ENCODE results near the gene COL9A1.

DNA sequence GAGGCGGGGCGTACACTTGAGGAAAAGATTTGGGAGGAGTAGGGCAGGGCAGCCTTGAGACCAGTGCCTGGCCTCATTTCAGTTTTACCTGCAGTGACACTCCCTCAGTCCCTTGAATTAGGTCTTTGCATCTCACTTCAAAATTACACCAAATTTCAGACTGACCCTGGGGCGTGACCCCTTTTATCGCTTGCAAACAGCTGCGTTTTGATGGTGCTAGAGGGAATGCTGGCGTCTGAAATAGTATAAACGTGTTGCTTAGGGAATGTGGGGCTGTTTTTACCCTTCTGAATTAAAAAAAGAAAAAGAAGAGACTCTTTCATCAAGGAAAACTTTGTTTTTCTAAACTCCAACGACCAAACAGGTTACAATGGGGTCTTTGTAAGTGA lies 21.0 kb downstream of the COL9A1 start:
- TF ChIP-seq TEAD4 (IDR thresholded peaks at IDR 0.05; ENCODE audit: borderline replicate concordance, insufficient read depth): no peak
- TF ChIP-seq, protein P1, sequence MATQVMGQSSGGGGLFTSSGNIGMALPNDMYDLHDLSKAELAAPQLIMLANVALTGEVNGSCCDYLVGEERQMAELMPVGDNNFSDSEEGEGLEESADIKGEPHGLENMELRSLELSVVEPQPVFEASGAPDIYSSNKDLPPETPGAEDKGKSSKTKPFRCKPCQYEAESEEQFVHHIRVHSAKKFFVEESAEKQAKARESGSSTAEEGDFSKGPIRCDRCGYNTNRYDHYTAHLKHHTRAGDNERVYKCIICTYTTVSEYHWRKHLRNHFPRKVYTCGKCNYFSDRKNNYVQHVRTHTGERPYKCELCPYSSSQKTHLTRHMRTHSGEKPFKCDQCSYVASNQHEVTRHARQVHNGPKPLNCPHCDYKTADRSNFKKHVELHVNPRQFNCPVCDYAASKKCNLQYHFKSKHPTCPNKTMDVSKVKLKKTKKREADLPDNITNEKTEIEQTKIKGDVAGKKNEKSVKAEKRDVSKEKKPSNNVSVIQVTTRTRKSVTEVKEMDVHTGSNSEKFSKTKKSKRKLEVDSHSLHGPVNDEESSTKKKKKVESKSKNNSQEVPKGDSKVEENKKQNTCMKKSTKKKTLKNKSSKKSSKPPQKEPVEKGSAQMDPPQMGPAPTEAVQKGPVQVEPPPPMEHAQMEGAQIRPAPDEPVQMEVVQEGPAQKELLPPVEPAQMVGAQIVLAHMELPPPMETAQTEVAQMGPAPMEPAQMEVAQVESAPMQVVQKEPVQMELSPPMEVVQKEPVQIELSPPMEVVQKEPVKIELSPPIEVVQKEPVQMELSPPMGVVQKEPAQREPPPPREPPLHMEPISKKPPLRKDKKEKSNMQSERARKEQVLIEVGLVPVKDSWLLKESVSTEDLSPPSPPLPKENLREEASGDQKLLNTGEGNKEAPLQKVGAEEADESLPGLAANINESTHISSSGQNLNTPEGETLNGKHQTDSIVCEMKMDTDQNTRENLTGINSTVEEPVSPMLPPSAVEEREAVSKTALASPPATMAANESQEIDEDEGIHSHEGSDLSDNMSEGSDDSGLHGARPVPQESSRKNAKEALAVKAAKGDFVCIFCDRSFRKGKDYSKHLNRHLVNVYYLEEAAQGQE (IDR thresholded peaks at IDR 0.05; ENCODE audit: low read depth, low read length): no peak
